Neural progenitor cell (in vitro differentiated cells): ENCODE results near the gene SLC2A6. TPM values are rescaled to one million over a fixed set of nuclear protein-coding genes. Genes with fewer than 3 reads are reported as not detected.

ENCODE experiments used
- DNase-seq: peaks from one replicate; pipeline ENCODE4 v3.0.0-alpha.2; 2016; ENCODE audit warnings: low spot score
- H2AFZ ChIP-seq: fragments of 200-600 bp; sonication (generic); replicated peaks from 2 replicates; pipeline ENCODE4 v1.6.1; 2016; ENCODE audit warnings: antibody characterized with exemption
- H3F3A ChIP-seq: fragments of 200-600 bp; sonication (generic); 2 replicates; pipeline ENCODE4 v1.6.1; 2016; ENCODE audit warnings: antibody characterized with exemption, low read depth
- H3K27ac ChIP-seq: fragments of 200-600 bp; sonication (generic); 2 replicates; pipeline ENCODE4 v1.5.1; 2016; ENCODE audit warnings: mild to moderate bottlenecking
- H3K27me3 ChIP-seq: fragments of 200-600 bp; sonication (generic); 2 replicates; pipeline ENCODE4 v1.6.1; 2016; ENCODE audit warnings: mild to moderate bottlenecking, moderate library complexity
- H3K36me3 ChIP-seq: fragments of 200-600 bp; sonication (generic); 2 replicates; pipeline ENCODE4 v1.5.1; 2016
- H3K4me1 ChIP-seq: fragments of 200-600 bp; sonication (generic); 2 replicates; pipeline ENCODE4 v1.6.1; 2016; ENCODE audit warnings: mixed run types
- H3K4me2 ChIP-seq: fragments of 200-600 bp; sonication (generic); 2 replicates; pipeline ENCODE4 v1.6.1; 2016
- H3K4me3 ChIP-seq: fragments of 200-600 bp; sonication (generic); 2 replicates; pipeline ENCODE4 v1.5.1; 2016
- H3K79me2 ChIP-seq: fragments of 200-600 bp; sonication (generic); 2 replicates; pipeline ENCODE4 v1.6.1; 2016; ENCODE audit warnings: low read depth
- H3K9ac ChIP-seq: fragments of 200-600 bp; sonication (generic); 2 replicates; pipeline ENCODE4 v1.6.1; 2016
- H3K9me3 ChIP-seq: fragments of 200-600 bp; sonication (generic); 2 replicates; pipeline ENCODE4 v1.5.1; 2016; ENCODE audit warnings: low read depth
- H4K20me1 ChIP-seq: fragments of 200-600 bp; sonication (generic); 2 replicates; pipeline ENCODE4 v1.6.1; 2016; ENCODE audit warnings: low read depth
- H3K27ac Mint-ChIP-seq: 3 replicates; pipeline ENCODE4 v1.8.0; 2021; ENCODE audit warnings: mixed read lengths
- H3K27me3 Mint-ChIP-seq: 2 replicates; pipeline ENCODE4 v1.8.0; 2022; ENCODE audit warnings: low read depth, mild to moderate bottlenecking, inconsistent platforms, moderate library complexity, mixed read lengths; ENCODE audit not compliant: insufficient read depth
- H3K36me3 Mint-ChIP-seq: 3 replicates; pipeline ENCODE4 v1.8.0; 2021; ENCODE audit warnings: mixed read lengths
- H3K4me1 Mint-ChIP-seq: 3 replicates; pipeline ENCODE4 v1.8.0; 2021; ENCODE audit warnings: mixed read lengths
- H3K4me3 Mint-ChIP-seq: 3 replicates; pipeline ENCODE4 v1.8.0; 2021; ENCODE audit warnings: mild to moderate bottlenecking, moderate library complexity, mixed read lengths
- H3K9me3 Mint-ChIP-seq: 3 replicates; pipeline ENCODE4 v1.8.0; 2020; ENCODE audit warnings: mixed read lengths
- CTCF ChIP-seq: fragments of 200-600 bp; sonication (generic); IDR thresholded peaks from 2 replicates; pipeline ENCODE4 v1.5.1; 2017; ENCODE audit warnings: antibody characterized with exemption, mild to moderate bottlenecking
- EZH2 ChIP-seq: fragments of 200-600 bp; sonication (generic); IDR thresholded peaks from 2 replicates; pipeline ENCODE4 v1.6.1; 2017; ENCODE audit warnings: antibody characterized with exemption, mild to moderate bottlenecking, moderate library complexity
- EZH2phosphoT487 ChIP-seq: fragments of 200-600 bp; sonication (generic); IDR thresholded peaks from 2 replicates; pipeline ENCODE4 v1.6.1; 2017; ENCODE audit warnings: antibody characterized with exemption
- total RNA-seq: library from RNA; depleted of rRNA; stranded (reverse); fragments of >200 nt; gene quantifications from 2 replicates; pipeline ENCODE4 v1.2.3, GENCODE V29; 2015; ENCODE audit warnings: low replicate concordance

The SLC2A6 gene
- total RNA-seq, 1 donor from 2014 or later: 2.3 TPM

- Mint-ChIP-seq H3K9me3 (peaks cover 14% of the 10 kb centered on the region), H3K27me3 (peaks cover 8% of the 10 kb centered on the region), H3K36me3 (no peaks in the 10 kb centered on the region), H3K27ac (no peak overlapping the region), H3K4me3 (no peak overlapping the region), H3K4me1 (peaks cover 18% of the 10 kb centered on the region)
- no peak overlapping the region for H3K4me3 ChIP-seq
- no peak overlapping the region for H3K27ac ChIP-seq
- no peak for DNase-seq
- no peak overlapping the region for H3K9ac ChIP-seq
- H4K20me1 ChIP-seq: no peaks in the 10 kb centered on the region
- no peak overlapping the region for H3K4me2 ChIP-seq
- H3K79me2 ChIP-seq: no peaks in the 10 kb centered on the region
- no peaks in the 10 kb centered on the region for H3K36me3 ChIP-seq
- peaks cover 10% of the 10 kb centered on the region for H3K9me3 ChIP-seq
- peaks cover 24% of the 10 kb centered on the region for H3F3A ChIP-seq
- H3K4me1 ChIP-seq: peaks cover 14% of the 10 kb centered on the region
- no peak overlapping the region for H2AFZ ChIP-seq
- TF ChIP-seq EZH2: no peak
- no peak for TF ChIP-seq CTCF
- TF ChIP-seq EZH2phosphoT487: no peak
- H3K27me3 ChIP-seq: peaks cover 4% of the 10 kb centered on the region
Measured at GRCh38 chr9:133506653-133507038, 27.7 kb upstream of the SLC2A6 start.

GRCh38 chr9:133505901-133506652 is 27.2 kb upstream of the SLC2A6 start:
- H3K4me2 ChIP-seq: no peak overlapping the region
- Mint-ChIP-seq H3K27ac (no peak overlapping the region), H3K4me1 (peaks cover 18% of the 10 kb centered on the region), H3K4me3 (no peak overlapping the region), H3K36me3 (no peaks in the 10 kb centered on the region), H3K27me3 (peaks cover 8% of the 10 kb centered on the region), H3K9me3 (peaks cover 20% of the 10 kb centered on the region)
- H3K9me3 ChIP-seq: peaks cover 11% of the 10 kb centered on the region
- peaks cover 20% of the 10 kb centered on the region for H3F3A ChIP-seq
- no peaks in the 10 kb centered on the region for H3K36me3 ChIP-seq
- no peak overlapping the region for H2AFZ ChIP-seq
- H3K9ac ChIP-seq: no peak overlapping the region
- no peaks in the 10 kb centered on the region for H3K79me2 ChIP-seq
- H3K4me3 ChIP-seq: no peak overlapping the region
- DNase-seq: no peak
- no peaks in the 10 kb centered on the region for H4K20me1 ChIP-seq
- peaks cover 4% of the 10 kb centered on the region for H3K27me3 ChIP-seq
- TF ChIP-seq EZH2 (no peak), EZH2phosphoT487 (no peak), CTCF (no peak)
- no peak overlapping the region for H3K27ac ChIP-seq
- peaks cover 14% of the 10 kb centered on the region for H3K4me1 ChIP-seq

- Histone ChIP-seq H3K79me2 (no peaks in the 10 kb centered on the region), H3K4me1 (peaks cover 14% of the 10 kb centered on the region), H3K36me3 (no peaks in the 10 kb centered on the region), H4K20me1 (no peaks in the 10 kb centered on the region), H3K4me2 (no peak overlapping the region), H3F3A (peaks cover 17% of the 10 kb centered on the region), H3K9ac (no peak overlapping the region), H3K27ac (no peak overlapping the region), H3K27me3 (peaks cover 4% of the 10 kb centered on the region), H2AFZ (no peak overlapping the region), H3K4me3 (no peak overlapping the region), H3K9me3 (peaks cover 11% of the 10 kb centered on the region)
- peaks cover 8% of the 10 kb centered on the region for H3K27me3 Mint-ChIP-seq
- H3K4me1 Mint-ChIP-seq: peaks cover 17% of the 10 kb centered on the region
- no peak overlapping the region for H3K27ac Mint-ChIP-seq
- peaks cover 22% of the 10 kb centered on the region for H3K9me3 Mint-ChIP-seq
- TF ChIP-seq EZH2phosphoT487 (no peak), CTCF (no peak), EZH2 (no peak)
- DNase-seq: no peak
- H3K4me3 Mint-ChIP-seq: no peak overlapping the region
- no peaks in the 10 kb centered on the region for H3K36me3 Mint-ChIP-seq
Measured at GRCh38 chr9:133505186-133505830, 26.4 kb upstream of the SLC2A6 start.
